HepG2 (cell line): Measurements from ENCODE around the gene CRMP1. TPM values are rescaled to one million over a fixed set of nuclear protein-coding genes. Genes with fewer than 3 reads are reported as not detected.

Experiments
- IKZF4 ChIP-seq: sonication (generic); formaldehyde crosslinking; IDR thresholded peaks from 2 replicates; pipeline ENCODE4 v1.5.1; 2020; ENCODE audit warnings: borderline replicate concordance, mild to moderate bottlenecking, low read depth, missing genetic modification reagents; ENCODE audit errors: not compliant biosample characterization
- KAT8 ChIP-seq: IDR thresholded peaks from 2 replicates; pipeline ENCODE4 v1.6.1; 2016; ENCODE audit warnings: missing genetic modification reagents, missing compliant biosample characterization
- RELA ChIP-seq: sonication (generic); formaldehyde crosslinking; IDR thresholded peaks from 2 replicates; pipeline ENCODE4 v1.4.0; 2020; ENCODE audit warnings: missing genetic modification reagents
- ZNF788 ChIP-seq: sonication (generic); formaldehyde crosslinking; IDR thresholded peaks from 2 replicates; pipeline ENCODE4 v1.5.0; 2020; ENCODE audit warnings: mild to moderate bottlenecking, missing genetic modification reagents, borderline replicate concordance
- polyA plus RNA-seq, 8 experiments: library from polyadenylated mRNA; depleted of rRNA in 3 of 8; stranded (reverse) in 7 of 8; unstranded in 1 of 8; fragments of >200 nt; fragmentation: Illumina TruSeq in 4 of 8; extraction: Trizol in 4 of 8; gene quantifications; 2 replicates each; pipeline versions ENCODE4 v1.2.1 to v1.2.3, GENCODE V29; 2011 to 2016; ENCODE audit warnings: low read depth in 4 of 8, missing spikeins in 1 of 8, mixed read lengths in 1 of 8; ENCODE audit not compliant: insufficient read depth in 1 of 8
- total RNA-seq, 5 experiments: library from RNA; depleted of rRNA; stranded (reverse); fragments of >200 nt; fragmentation: Illumina TruSeq; extraction: Trizol; gene quantifications; 2 replicates each; pipeline ENCODE4 v1.2.3, GENCODE V29; 2016; ENCODE audit warnings: low read depth in 1 of 5
- TF ChIP-seq, protein P1 (sequence below): sonication (generic); formaldehyde crosslinking; IDR thresholded peaks from 2 replicates; pipeline ENCODE4 v1.8.0; 2022; ENCODE audit warnings: mild to moderate bottlenecking, missing genetic modification reagents
- TF ChIP-seq, protein P2 (sequence below): sonication (generic); formaldehyde crosslinking; IDR thresholded peaks from 2 replicates; pipeline ENCODE4 v1.5.1; 2020; ENCODE audit warnings: mild to moderate bottlenecking, missing genetic modification reagents, moderate library complexity
- TF ChIP-seq, protein P3 (sequence below): sonication (generic); formaldehyde crosslinking; IDR thresholded peaks from 2 replicates; pipeline ENCODE4 v1.4.0; 2020; ENCODE audit warnings: missing genetic modification reagents

The CRMP1 gene
- total and polyA plus RNA-seq, 2 of the 13 experiments (the other 11 are each of a cell fraction or from before 2014, with no cell fraction given) = not detected

DNA sequence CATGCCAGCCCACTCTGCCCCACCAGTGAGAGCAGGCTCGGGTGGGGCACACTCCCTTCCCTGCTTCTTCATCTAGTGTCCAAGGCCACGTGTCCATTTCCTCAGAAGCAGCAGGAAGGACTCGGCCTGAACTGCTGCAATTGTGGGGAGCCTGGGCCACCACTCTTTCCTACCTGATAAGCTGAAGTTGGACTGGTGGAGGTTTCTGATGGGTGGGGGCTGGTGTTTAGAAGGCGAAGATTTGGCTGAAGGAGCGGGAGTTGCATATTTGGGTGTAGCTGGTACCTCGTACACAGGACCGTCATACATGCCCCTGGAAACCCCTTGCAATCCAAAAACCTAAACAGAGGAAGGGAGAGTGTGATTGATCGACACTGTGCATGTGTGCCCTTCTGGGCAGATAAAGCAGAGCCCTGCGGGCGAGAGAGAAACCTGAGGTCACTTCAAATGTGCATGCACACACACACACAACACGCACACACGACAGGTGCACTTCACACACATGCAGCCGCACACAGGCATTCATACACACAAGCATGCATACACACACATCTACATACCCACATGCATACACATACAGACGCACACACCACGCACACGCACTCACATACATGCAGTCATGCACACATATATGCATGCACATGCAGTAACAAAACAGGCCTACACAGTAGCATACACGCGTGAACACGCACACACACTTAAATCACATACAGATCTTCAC, 67.4 kb downstream of the CRMP1 start (continued):
- TF ChIP-seq, protein P1, sequence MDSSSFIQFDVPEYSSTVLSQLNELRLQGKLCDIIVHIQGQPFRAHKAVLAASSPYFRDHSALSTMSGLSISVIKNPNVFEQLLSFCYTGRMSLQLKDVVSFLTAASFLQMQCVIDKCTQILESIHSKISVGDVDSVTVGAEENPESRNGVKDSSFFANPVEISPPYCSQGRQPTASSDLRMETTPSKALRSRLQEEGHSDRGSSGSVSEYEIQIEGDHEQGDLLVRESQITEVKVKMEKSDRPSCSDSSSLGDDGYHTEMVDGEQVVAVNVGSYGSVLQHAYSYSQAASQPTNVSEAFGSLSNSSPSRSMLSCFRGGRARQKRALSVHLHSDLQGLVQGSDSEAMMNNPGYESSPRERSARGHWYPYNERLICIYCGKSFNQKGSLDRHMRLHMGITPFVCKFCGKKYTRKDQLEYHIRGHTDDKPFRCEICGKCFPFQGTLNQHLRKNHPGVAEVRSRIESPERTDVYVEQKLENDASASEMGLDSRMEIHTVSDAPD = no peak
- TF ChIP-seq, protein P2, sequence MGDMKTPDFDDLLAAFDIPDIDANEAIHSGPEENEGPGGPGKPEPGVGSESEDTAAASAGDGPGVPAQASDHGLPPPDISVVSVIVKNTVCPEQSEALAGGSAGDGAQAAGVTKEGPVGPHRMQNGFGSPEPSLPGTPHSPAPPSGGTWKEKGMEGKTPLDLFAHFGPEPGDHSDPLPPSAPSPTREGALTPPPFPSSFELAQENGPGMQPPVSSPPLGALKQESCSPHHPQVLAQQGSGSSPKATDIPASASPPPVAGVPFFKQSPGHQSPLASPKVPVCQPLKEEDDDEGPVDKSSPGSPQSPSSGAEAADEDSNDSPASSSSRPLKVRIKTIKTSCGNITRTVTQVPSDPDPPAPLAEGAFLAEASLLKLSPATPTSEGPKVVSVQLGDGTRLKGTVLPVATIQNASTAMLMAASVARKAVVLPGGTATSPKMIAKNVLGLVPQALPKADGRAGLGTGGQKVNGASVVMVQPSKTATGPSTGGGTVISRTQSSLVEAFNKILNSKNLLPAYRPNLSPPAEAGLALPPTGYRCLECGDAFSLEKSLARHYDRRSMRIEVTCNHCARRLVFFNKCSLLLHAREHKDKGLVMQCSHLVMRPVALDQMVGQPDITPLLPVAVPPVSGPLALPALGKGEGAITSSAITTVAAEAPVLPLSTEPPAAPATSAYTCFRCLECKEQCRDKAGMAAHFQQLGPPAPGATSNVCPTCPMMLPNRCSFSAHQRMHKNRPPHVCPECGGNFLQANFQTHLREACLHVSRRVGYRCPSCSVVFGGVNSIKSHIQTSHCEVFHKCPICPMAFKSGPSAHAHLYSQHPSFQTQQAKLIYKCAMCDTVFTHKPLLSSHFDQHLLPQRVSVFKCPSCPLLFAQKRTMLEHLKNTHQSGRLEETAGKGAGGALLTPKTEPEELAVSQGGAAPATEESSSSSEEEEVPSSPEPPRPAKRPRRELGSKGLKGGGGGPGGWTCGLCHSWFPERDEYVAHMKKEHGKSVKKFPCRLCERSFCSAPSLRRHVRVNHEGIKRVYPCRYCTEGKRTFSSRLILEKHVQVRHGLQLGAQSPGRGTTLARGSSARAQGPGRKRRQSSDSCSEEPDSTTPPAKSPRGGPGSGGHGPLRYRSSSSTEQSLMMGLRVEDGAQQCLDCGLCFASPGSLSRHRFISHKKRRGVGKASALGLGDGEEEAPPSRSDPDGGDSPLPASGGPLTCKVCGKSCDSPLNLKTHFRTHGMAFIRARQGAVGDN = no peak
- no peak for TF ChIP-seq IKZF4 (CRISPR knock-in tag)
- no peak for TF ChIP-seq ZNF788
- TF ChIP-seq, protein P3, sequence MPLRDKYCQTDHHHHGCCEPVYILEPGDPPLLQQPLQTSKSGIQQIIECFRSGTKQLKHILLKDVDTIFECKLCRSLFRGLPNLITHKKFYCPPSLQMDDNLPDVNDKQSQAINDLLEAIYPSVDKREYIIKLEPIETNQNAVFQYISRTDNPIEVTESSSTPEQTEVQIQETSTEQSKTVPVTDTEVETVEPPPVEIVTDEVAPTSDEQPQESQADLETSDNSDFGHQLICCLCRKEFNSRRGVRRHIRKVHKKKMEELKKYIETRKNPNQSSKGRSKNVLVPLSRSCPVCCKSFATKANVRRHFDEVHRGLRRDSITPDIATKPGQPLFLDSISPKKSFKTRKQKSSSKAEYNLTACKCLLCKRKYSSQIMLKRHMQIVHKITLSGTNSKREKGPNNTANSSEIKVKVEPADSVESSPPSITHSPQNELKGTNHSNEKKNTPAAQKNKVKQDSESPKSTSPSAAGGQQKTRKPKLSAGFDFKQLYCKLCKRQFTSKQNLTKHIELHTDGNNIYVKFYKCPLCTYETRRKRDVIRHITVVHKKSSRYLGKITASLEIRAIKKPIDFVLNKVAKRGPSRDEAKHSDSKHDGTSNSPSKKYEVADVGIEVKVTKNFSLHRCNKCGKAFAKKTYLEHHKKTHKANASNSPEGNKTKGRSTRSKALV = no peak
- TF ChIP-seq KAT8 = no peak
- TF ChIP-seq RELA = no peak
